ENCODE results near the gene PTPDC1. TPM values are rescaled to one million over a fixed set of nuclear protein-coding genes. Genes with fewer than 3 reads are reported as not detected.

PTPDC1 gene
- total RNA-seq, 2 donors from 2014 or later = 11.7 to 12.2 TPM

GRCh38 chr9:94127806-94128205, 43.5 kb downstream of the PTPDC1 start:
- Histone ChIP-seq H3K27me3 (no peaks in the 10 kb centered on the region), H3K36me3 (replicated peaks in 1 of 2; ENCODE audit: insufficient read depth in 1 of 2, low read depth in 2 of 2) (no peaks in the 10 kb centered on the region), H3K4me3 (no peak overlapping the region), H3K27ac (no peak overlapping the region), H3K9me3 (no peaks in the 10 kb centered on the region), H3K4me1 (no peaks in the 10 kb centered on the region)
- TF ChIP-seq, protein P1, sequence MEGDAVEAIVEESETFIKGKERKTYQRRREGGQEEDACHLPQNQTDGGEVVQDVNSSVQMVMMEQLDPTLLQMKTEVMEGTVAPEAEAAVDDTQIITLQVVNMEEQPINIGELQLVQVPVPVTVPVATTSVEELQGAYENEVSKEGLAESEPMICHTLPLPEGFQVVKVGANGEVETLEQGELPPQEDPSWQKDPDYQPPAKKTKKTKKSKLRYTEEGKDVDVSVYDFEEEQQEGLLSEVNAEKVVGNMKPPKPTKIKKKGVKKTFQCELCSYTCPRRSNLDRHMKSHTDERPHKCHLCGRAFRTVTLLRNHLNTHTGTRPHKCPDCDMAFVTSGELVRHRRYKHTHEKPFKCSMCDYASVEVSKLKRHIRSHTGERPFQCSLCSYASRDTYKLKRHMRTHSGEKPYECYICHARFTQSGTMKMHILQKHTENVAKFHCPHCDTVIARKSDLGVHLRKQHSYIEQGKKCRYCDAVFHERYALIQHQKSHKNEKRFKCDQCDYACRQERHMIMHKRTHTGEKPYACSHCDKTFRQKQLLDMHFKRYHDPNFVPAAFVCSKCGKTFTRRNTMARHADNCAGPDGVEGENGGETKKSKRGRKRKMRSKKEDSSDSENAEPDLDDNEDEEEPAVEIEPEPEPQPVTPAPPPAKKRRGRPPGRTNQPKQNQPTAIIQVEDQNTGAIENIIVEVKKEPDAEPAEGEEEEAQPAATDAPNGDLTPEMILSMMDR (IDR thresholded peaks at IDR 0.05) = no peak
- no peak for TF ChIP-seq POLR2A (IDR thresholded peaks at IDR 0.05)
- no peak for ATAC-seq
- DNase-seq = no peak
- intact Hi-C loops (cut with DNase I) = no loop called here

GRCh38 chr9:94128580-94128979, 44.3 kb downstream of the PTPDC1 start:
- no peaks in the 10 kb centered on the region for H3K9me3 ChIP-seq
- DNase-seq = no peak
- intact Hi-C loops (cut with DNase I) = no loop called here

GRCh38 chr9:94134629-94135028, 50.4 kb downstream of the PTPDC1 start:
- Histone ChIP-seq H3K9me3 (no peaks in the 10 kb centered on the region), H3K4me3 (no peak overlapping the region), H3K36me3 (replicated peaks in 1 of 2; ENCODE audit: insufficient read depth in 1 of 2, low read depth in 2 of 2) (no peaks in the 10 kb centered on the region), H3K4me1 (no peaks in the 10 kb centered on the region), H3K27ac (no peak overlapping the region), H3K27me3 (no peaks in the 10 kb centered on the region)
- 77 to 78% methylated on average over 7 of the region's 7 CpGs for WGBS, 2 donors
- no peak for TF ChIP-seq POLR2A (IDR thresholded peaks at IDR 0.05)
- TF ChIP-seq, protein P1 (IDR thresholded peaks at IDR 0.05) = no peak
- no peak for DNase-seq
- ATAC-seq = no peak
- intact Hi-C loops (cut with DNase I) = loop anchor here (10.0 kb wide), 1 partner anchor 60 kb away; no protein-coding TSS in a partner anchor

More at GRCh38 chr9:94128580-94128979, 44.3 kb downstream of the PTPDC1 start:
- ATAC-seq = no peak
- no peak overlapping the region for H3K27ac ChIP-seq
- no peak overlapping the region for H3K4me3 ChIP-seq
- no peaks in the 10 kb centered on the region for H3K4me1 ChIP-seq
- TF ChIP-seq POLR2A (IDR thresholded peaks at IDR 0.05) = no peak
- TF ChIP-seq, protein P1 (IDR thresholded peaks at IDR 0.05) = no peak
- H3K27me3 ChIP-seq = no peaks in the 10 kb centered on the region
- H3K36me3 ChIP-seq (replicated peaks in 1 of 2; ENCODE audit: insufficient read depth in 1 of 2, low read depth in 2 of 2) = no peaks in the 10 kb centered on the region

GRCh38 chr9:94135222-94135621, 51.0 kb downstream of the PTPDC1 start:
- H3K4me3 ChIP-seq = no peak overlapping the region
- DNase-seq = peak in 2 of 4 donors; percentile 27 to 30
- intact Hi-C loops (cut with DNase I) = loop anchor here (10.0 kb wide), 1 partner anchor 60 kb away; no protein-coding TSS in a partner anchor

More at GRCh38 chr9:94135222-94135621, 51.0 kb downstream of the PTPDC1 start:
- no peaks in the 10 kb centered on the region for H3K27me3 ChIP-seq
- H3K4me1 ChIP-seq = no peaks in the 10 kb centered on the region
- no peak for TF ChIP-seq POLR2A (IDR thresholded peaks at IDR 0.05)
- TF ChIP-seq, protein P1 (IDR thresholded peaks at IDR 0.05) = peak in 1 of 7 experiments; percentile 5
- WGBS, 2 donors = 42 to 65% methylated on average over 3 of the region's 3 CpGs
- H3K27ac ChIP-seq = no peak overlapping the region
- peak; percentile 76 for ATAC-seq
- H3K36me3 ChIP-seq (replicated peaks in 1 of 2; ENCODE audit: insufficient read depth in 1 of 2, low read depth in 2 of 2) = no peaks in the 10 kb centered on the region
- H3K9me3 ChIP-seq = no peaks in the 10 kb centered on the region
